ENCODE results near the gene JAKMIP3. TPM values are rescaled to one million over a fixed set of nuclear protein-coding genes. Genes with fewer than 3 reads are reported as not detected.

Gene JAKMIP3
- polyA plus RNA-seq, 1 donor, result 0.45 TPM

GRCh38 chr10:132104471-132105301 lies 38.9 kb downstream of the JAKMIP3 start:
- no peaks in the 10 kb centered on the region for H3K27me3 ChIP-seq (ENCODE audit: control insufficient read depth, insufficient read depth, low read length)
- H3K9me3 ChIP-seq (ENCODE audit: control insufficient read depth, low read depth, low read length), result no peaks in the 10 kb centered on the region
- H3K4me1 ChIP-seq (ENCODE audit: control insufficient read depth, insufficient read depth, low read length), result no peaks in the 10 kb centered on the region
- no peaks in the 10 kb centered on the region for H3K36me3 ChIP-seq (ENCODE audit: control insufficient read depth, insufficient read depth, low read length)
- WGBS (ENCODE audit: insufficient coverage, low lambda C conversion rate), result no CpG with 5 or more reads among the region's 27 CpGs
- no peak overlapping the region for H3K27ac ChIP-seq (ENCODE audit: low read length)
- DNase-seq, result no peak
- no peak overlapping the region for H3K4me3 ChIP-seq (ENCODE audit: low read length)

- H3K36me3 ChIP-seq (ENCODE audit: control insufficient read depth, insufficient read depth, low read length), result no peaks in the 10 kb centered on the region
- no peak for DNase-seq
- no peaks in the 10 kb centered on the region for H3K27me3 ChIP-seq (ENCODE audit: control insufficient read depth, insufficient read depth, low read length)
- H3K4me3 ChIP-seq (ENCODE audit: low read length), result no peak overlapping the region
- H3K4me1 ChIP-seq (ENCODE audit: control insufficient read depth, insufficient read depth, low read length), result no peaks in the 10 kb centered on the region
- WGBS (ENCODE audit: insufficient coverage, low lambda C conversion rate), result no CpG with 5 or more reads among the region's 14 CpGs
- H3K27ac ChIP-seq (ENCODE audit: low read length), result no peak overlapping the region
- no peaks in the 10 kb centered on the region for H3K9me3 ChIP-seq (ENCODE audit: control insufficient read depth, low read depth, low read length)
These were observed 39.7 kb downstream of the JAKMIP3 start for GRCh38 chr10:132105302-132105995.

- H3K4me1 ChIP-seq (ENCODE audit: control insufficient read depth, insufficient read depth, low read length), result no peaks in the 10 kb centered on the region
- WGBS (ENCODE audit: insufficient coverage, low lambda C conversion rate), result no CpG with 5 or more reads among the region's 15 CpGs
- no peak overlapping the region for H3K27ac ChIP-seq (ENCODE audit: low read length)
- no peaks in the 10 kb centered on the region for H3K36me3 ChIP-seq (ENCODE audit: control insufficient read depth, insufficient read depth, low read length)
- H3K27me3 ChIP-seq (ENCODE audit: control insufficient read depth, insufficient read depth, low read length), result no peaks in the 10 kb centered on the region
- H3K4me3 ChIP-seq (ENCODE audit: low read length), result no peak overlapping the region
- DNase-seq, result no peak
- no peaks in the 10 kb centered on the region for H3K9me3 ChIP-seq (ENCODE audit: control insufficient read depth, low read depth, low read length)
These were observed 40.7 kb downstream of the JAKMIP3 start for GRCh38 chr10:132106431-132106830.

GRCh38 chr10:132107186-132107948 lies 41.6 kb downstream of the JAKMIP3 start:
- H3K9me3 ChIP-seq (ENCODE audit: control insufficient read depth, low read depth, low read length), result no peaks in the 10 kb centered on the region
- no CpG with 5 or more reads among the region's 27 CpGs for WGBS (ENCODE audit: insufficient coverage, low lambda C conversion rate)
- H3K36me3 ChIP-seq (ENCODE audit: control insufficient read depth, insufficient read depth, low read length), result no peaks in the 10 kb centered on the region
- H3K4me3 ChIP-seq (ENCODE audit: low read length), result no peak overlapping the region
- no peaks in the 10 kb centered on the region for H3K4me1 ChIP-seq (ENCODE audit: control insufficient read depth, insufficient read depth, low read length)
- H3K27me3 ChIP-seq (ENCODE audit: control insufficient read depth, insufficient read depth, low read length), result no peaks in the 10 kb centered on the region
- no peak for DNase-seq
- no peak overlapping the region for H3K27ac ChIP-seq (ENCODE audit: low read length)

GRCh38 chr10:132107949-132108877 lies 42.5 kb downstream of the JAKMIP3 start:
- Histone ChIP-seq H3K4me3 (ENCODE audit: low read length) (no peak overlapping the region), H3K9me3 (ENCODE audit: control insufficient read depth, low read depth, low read length) (no peaks in the 10 kb centered on the region), H3K27me3 (ENCODE audit: control insufficient read depth, insufficient read depth, low read length) (peaks cover 2% of the 10 kb centered on the region), H3K27ac (ENCODE audit: low read length) (no peak overlapping the region), H3K4me1 (ENCODE audit: control insufficient read depth, insufficient read depth, low read length) (no peaks in the 10 kb centered on the region), H3K36me3 (ENCODE audit: control insufficient read depth, insufficient read depth, low read length) (no peaks in the 10 kb centered on the region)
- no CpG with 5 or more reads among the region's 13 CpGs for WGBS (ENCODE audit: insufficient coverage, low lambda C conversion rate)
- no peak for DNase-seq

- Histone ChIP-seq H3K36me3 (ENCODE audit: control insufficient read depth, insufficient read depth, low read length) (no peaks in the 10 kb centered on the region), H3K4me3 (ENCODE audit: low read length) (no peak overlapping the region), H3K9me3 (ENCODE audit: control insufficient read depth, low read depth, low read length) (no peaks in the 10 kb centered on the region), H3K27me3 (ENCODE audit: control insufficient read depth, insufficient read depth, low read length) (peaks cover 4% of the 10 kb centered on the region), H3K27ac (ENCODE audit: low read length) (no peak overlapping the region), H3K4me1 (ENCODE audit: control insufficient read depth, insufficient read depth, low read length) (no peaks in the 10 kb centered on the region)
- no CpG with 5 or more reads among the region's 19 CpGs for WGBS (ENCODE audit: insufficient coverage, low lambda C conversion rate)
- DNase-seq, result no peak
These were observed 43.8 kb downstream of the JAKMIP3 start for GRCh38 chr10:132109341-132110110.

- H3K4me1 ChIP-seq (ENCODE audit: control insufficient read depth, insufficient read depth, low read length), result no peaks in the 10 kb centered on the region
- no peaks in the 10 kb centered on the region for H3K36me3 ChIP-seq (ENCODE audit: control insufficient read depth, insufficient read depth, low read length)
- 80% methylated on average over 1 of the region's 14 CpGs for WGBS (ENCODE audit: insufficient coverage, low lambda C conversion rate)
- no peaks in the 10 kb centered on the region for H3K9me3 ChIP-seq (ENCODE audit: control insufficient read depth, low read depth, low read length)
- no peak for DNase-seq
- peaks cover 4% of the 10 kb centered on the region for H3K27me3 ChIP-seq (ENCODE audit: control insufficient read depth, insufficient read depth, low read length)
- H3K4me3 ChIP-seq (ENCODE audit: low read length), result no peak overlapping the region
- H3K27ac ChIP-seq (ENCODE audit: low read length), result no peak overlapping the region
These were observed 44.4 kb downstream of the JAKMIP3 start for GRCh38 chr10:132110111-132110521.

GRCh38 chr10:132110713-132111112 lies 45.0 kb downstream of the JAKMIP3 start:
- no peak overlapping the region for H3K27ac ChIP-seq (ENCODE audit: low read length)
- H3K27me3 ChIP-seq (ENCODE audit: control insufficient read depth, insufficient read depth, low read length), result peaks cover 4% of the 10 kb centered on the region
- no peak overlapping the region for H3K4me3 ChIP-seq (ENCODE audit: low read length)
- DNase-seq, result no peak
- H3K9me3 ChIP-seq (ENCODE audit: control insufficient read depth, low read depth, low read length), result no peaks in the 10 kb centered on the region
- H3K4me1 ChIP-seq (ENCODE audit: control insufficient read depth, insufficient read depth, low read length), result no peaks in the 10 kb centered on the region
- WGBS (ENCODE audit: insufficient coverage, low lambda C conversion rate), result no CpG with 5 or more reads among the region's 14 CpGs
- H3K36me3 ChIP-seq (ENCODE audit: control insufficient read depth, insufficient read depth, low read length), result no peaks in the 10 kb centered on the region

- Histone ChIP-seq H3K9me3 (ENCODE audit: control insufficient read depth, low read depth, low read length) (no peaks in the 10 kb centered on the region), H3K27me3 (ENCODE audit: control insufficient read depth, insufficient read depth, low read length) (peaks cover 4% of the 10 kb centered on the region), H3K36me3 (ENCODE audit: control insufficient read depth, insufficient read depth, low read length) (no peaks in the 10 kb centered on the region), H3K27ac (ENCODE audit: low read length) (no peak overlapping the region), H3K4me3 (ENCODE audit: low read length) (no peak overlapping the region), H3K4me1 (ENCODE audit: control insufficient read depth, insufficient read depth, low read length) (no peaks in the 10 kb centered on the region)
- no CpG with 5 or more reads among the region's 14 CpGs for WGBS (ENCODE audit: insufficient coverage, low lambda C conversion rate)
- DNase-seq, result no peak
These were observed 45.5 kb downstream of the JAKMIP3 start for GRCh38 chr10:132111121-132111731.

Measured in large intestine (tissue), 3 donors.